Activated CD8-positive, alpha-beta memory T cell treated with anti-CD3 and anti-CD28 coated beads for 24 hours (primary cell): ENCODE results near the gene SIPA1L3.
"Not testable (repeated sequence)": the region's sequence is repeated elsewhere in the genome, so short reads cannot be mapped to it uniquely, and the experiment has no call there.

Experiments
- DNase-seq: peaks from one replicate; pipeline ENCODE4 v3.0.0-alpha.2; 2020

The SIPA1L3 gene

DNA sequence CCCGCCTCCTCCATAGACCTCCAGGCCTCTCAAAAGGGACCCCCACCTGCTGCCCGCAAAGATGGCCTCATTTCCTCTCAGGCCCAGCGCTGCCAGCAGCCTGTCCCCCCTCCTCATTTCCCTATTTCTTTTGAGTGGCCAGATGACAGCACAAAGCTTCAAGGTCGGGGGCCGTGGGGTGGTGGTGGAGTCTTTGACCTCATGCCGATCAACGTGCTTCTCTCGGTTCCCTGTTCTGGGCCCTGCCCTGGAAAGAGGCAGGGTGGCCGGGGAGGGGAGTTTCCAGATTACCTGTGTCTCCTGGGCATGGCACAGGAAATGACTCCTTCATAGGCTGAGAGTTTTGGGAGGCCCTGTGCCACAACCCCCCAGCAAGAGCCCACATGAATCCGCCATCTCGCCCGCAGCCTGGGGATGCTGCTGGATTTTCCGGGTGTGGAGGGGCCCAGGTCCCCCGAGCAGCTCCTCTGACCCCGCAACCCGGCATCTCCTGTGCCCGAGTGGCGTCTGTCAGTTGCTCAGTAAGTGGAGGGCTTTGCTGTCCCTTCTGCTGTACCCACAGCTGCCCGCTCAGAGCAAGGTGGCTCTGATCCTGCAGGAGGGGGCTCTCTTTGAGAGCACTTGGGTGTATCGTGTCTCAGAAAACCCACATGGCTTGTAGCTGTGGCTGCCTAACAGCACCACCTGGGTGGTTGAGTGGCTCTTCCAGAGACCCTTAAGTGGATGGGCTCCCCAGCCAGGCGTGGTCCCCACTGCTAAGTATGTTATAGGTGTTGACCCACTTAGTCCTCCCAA lies 139.4 kb downstream of the SIPA1L3 start:
- DNase-seq: no peak

DNA sequence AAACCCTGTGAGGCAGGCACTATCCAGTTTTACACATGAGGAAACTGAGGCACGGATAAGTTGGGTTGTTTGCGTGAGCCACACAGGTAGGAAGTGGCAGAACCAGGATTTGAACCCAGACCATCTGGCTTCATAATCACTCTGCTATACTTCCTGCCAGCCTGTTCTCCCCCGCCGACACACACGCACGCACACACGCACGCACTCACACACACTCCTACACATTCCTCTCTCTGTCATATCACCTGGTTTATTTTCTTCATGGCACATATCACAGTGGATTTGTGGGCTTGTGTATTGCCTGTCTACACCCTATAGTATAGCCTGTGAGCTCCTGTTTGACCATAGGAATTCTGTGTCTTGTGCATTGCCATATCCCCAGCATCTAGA lies 140.0 kb downstream of the SIPA1L3 start:
- no peak for DNase-seq

DNA sequence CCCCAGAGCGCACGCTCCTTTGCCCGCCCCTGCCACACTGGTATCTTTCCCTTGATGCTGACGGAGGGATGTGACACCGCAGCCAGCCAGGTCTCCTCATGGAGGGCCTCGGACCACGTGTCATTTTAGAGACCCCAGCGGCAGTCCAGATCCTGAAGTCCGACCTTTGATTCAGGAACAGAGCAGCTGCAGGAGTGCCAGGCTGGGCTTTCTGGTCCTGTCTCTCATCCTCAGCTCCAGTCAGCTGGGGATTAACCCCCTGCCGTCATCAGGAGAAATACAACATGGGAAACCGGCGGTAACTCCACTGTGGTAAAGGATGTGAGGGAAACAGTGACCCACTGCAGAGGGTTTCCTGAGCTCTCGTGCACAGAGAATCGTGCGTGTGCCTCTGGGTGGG lies 140.6 kb downstream of the SIPA1L3 start:
- DNase-seq: no peak

DNA sequence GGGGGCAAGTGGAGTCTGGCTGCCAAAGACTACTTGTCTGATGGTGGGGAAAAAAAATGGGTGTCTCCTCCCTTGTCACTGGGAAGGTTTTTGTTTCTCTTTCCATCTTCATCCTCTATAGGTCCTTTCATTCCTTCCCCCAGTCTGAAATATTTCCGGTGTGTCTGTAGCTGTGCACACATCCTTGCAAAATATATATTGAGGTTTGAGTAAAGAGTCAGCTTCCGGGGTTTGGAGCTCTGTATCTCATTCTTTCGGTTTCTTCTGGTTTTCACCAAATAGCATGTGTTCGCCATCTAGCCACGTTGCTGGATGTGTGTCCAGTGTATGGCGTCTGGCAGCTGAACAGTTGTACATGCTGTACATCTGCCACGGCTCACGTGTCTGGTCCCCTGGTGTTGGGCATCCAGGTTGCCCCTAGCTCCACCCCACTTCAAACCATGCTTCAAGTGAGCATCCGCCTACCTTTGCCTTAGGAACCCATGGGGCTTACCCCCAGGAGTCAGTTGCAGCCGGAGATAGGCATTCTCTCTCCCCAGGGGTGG lies 142.2 kb downstream of the SIPA1L3 start:
- DNase-seq: peak; percentile 88

DNA sequence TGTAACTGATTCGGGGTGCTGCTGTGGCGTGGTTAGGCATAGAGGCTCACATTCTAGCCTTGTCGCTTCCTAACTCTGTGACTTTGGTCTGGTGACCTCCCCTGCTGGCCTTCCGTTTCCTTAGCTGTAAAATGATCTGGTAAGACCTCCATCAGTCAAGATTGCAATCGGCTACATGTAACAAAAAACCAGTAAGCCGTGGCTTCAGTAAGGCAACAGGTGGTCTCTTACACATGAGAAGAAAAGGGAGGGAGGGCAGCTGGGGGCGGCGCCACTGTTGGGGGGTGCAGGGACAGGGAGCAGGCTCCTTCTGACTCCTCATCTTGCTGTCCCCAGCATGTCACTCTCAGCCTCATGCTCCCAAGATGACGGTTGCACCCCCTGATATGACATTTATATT lies 148.0 kb downstream of the SIPA1L3 start:
- DNase-seq: no peak

DNA sequence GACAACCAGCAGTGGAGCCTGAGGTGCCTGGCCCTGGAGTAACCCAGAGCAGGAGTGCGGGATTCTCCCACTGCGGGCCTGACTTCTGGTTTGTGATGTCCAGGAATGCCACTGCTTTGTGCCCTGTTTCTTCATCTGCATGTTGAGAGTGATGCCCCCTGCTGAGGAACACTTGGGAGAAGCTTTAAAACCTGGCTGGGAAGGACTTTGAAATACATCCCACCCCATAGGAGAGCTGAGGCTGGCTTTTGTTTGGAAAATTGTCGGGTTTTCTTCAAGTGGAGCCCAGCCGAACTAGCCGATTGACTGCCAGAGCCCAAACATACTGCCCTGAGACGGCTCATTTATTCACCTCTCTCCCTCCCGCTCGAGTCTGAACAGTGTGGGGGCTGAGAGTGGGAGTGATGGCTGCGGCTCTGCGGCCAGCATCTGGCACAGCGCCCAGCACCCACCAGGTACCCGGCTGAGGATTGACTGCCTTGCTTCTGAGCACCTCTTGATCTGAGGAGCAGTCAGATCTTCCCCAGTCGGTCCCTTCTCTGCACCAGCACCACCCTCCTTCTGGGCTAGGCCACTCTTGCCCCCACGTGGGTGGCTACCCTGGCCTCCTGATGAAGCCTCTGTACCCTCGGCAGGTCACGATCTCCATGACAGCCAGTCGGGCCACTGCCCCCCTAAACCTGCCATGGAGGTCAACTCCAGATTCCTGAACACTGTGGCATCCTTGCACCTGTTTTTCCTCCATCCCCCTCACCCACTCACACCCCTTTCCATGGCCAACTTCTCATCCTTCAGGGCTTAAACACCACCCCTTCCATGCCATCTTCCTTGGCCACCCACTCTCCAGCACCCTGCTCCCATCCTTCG lies 148.9 kb downstream of the SIPA1L3 start:
- no peak for DNase-seq

DNA sequence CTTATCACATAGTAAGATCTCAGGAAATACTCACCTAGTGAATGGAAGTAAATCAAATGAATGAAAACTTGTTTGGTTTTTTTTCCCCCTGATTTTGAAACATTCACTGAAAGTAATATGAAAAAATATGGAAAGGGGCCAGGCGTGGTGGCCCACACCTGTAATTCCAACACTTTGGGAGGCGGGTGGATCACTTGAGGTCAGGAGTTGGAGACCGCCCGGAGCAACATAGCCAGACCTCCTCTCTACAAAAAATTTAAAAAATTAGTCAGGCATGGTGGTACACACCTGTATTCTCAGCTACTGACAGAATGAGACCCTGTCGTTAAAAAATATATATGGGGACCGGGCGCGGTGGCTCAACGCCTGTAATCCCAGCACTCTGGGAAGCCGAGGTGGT lies 149.6 kb downstream of the SIPA1L3 start:
- DNase-seq: no peak

DNA sequence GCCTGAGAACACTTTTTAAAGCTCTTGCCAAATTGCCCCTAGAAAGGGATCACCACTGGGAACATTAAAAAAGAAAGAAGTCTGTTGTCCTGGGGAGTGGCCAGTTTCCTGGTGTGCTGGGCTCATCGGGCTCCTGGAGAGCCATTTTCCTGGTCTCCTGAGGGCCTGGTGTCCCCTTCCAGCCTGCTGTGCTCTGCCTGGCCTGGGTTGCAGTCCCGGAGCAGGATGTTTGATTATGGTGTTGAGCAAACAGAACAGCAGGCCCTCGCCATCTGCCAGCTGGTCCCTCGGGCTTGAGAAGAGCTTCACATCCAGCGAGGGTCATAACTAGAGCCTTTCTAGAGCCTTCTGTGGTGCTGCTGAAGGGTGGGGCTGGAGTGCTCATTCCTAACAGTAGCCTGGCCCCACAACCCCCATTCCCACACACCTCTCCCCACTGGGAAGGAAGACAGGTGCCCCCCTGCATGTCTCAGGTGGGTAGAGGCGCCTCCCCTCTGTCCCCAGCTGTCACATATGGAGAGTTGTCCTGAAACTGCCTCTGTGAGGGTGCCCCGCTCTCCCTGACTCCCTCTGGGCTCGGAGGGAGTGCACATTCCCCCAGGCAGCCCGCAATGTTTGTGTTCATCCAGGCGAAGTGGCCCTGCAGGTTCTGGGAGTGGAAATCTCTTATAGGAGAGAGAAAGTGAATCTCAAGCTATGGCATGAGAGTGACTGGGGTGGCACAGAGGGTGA lies 151.1 kb downstream of the SIPA1L3 start:
- no peak for DNase-seq

DNA sequence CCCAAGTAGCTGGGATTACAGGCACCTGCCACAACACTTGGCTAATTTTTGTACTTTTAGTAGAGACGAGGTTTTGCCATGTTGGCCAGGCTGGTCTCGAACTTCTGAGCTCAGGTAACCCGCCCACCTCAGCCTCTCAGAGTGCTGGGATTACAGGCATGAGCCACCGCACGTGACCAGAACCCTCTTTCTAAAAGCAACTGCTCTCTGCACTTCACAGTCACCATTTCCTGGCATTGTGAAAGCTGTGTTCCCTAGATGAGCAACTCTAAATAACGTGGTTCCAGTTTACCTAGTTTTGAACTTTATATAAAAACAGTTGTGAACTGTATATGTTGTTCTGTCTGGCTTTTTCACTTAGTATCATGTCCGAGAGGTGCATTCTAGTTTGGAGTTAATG lies 152.9 kb downstream of the SIPA1L3 start:
- no peak for DNase-seq

DNA sequence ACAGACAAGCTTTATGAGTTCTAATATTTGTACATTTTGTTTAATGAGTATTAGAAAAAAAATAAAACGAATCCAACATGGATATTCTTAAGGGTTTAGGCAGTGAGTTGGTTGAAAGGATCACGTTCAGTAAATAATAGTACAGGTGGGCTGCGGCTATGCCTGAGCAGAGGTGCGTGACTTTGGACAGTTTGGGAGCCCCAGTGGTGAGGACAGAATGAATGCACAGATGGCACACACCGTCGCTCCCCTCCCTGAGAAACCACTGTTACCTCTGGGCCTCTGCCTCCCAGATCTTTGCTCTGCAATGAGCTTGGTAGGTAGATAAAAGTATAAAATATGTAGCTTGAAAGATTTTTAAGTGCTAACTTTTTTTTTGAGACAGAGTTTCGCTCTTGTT lies 153.3 kb downstream of the SIPA1L3 start:
- no peak for DNase-seq

DNA sequence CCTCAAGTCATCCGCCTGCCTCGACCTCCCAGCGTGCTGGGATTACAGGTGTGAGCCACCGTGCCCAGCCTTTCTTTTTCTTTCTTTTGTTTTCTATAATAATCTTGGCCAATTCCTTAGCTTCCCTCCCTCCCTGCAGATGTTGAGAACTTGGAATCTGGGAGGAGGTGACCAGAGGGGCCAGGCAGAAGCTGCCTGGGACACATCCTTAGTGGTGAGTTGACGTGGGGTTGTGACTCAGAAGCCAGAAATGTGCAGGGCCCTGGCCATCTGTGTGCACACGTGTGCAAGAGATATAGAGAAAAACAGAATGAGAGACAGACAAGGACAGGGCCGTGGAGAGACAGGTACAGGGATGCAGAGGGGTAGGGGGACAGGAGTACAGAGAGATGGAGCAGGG lies 154.3 kb downstream of the SIPA1L3 start:
- DNase-seq: no peak

DNA sequence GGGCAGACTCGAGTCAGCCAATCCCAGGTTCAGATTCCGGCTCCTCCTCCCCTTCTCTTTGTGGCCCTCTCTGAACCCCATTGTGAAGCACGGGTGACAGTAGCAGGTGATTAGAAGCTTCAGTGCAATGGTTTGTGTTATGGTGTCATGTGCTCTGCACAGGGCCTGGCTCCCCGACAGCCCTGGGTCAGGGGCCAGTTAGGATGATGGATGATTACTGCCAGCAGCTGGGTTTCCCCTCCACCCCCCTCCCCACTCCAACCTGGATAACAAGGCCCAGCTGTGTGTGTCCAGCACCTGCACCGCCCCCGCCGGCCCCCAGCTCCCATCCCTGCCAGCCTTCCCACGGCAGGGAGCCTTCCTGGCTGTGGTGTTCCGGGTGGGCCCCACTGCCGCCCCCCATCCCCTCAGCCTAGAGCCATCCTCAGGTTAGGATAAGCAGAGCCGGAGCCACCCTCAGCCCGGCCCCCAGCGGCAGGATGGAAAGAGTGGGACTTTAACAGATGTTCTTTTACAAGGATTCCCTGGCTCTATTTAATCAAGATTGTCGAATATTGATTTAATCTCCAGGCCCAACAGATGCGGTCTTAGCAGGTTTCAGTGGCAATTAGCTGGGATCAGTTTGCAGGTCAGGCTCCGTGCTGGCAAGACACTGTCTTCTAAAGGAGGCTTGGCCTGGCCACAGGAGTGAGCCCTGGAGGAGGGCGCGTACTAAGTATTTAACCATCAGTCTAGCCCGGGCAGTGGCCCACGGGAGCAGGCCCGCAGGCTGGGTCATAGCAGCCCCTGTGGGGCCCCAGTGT lies 156.2 kb downstream of the SIPA1L3 start:
- no peak for DNase-seq

DNA sequence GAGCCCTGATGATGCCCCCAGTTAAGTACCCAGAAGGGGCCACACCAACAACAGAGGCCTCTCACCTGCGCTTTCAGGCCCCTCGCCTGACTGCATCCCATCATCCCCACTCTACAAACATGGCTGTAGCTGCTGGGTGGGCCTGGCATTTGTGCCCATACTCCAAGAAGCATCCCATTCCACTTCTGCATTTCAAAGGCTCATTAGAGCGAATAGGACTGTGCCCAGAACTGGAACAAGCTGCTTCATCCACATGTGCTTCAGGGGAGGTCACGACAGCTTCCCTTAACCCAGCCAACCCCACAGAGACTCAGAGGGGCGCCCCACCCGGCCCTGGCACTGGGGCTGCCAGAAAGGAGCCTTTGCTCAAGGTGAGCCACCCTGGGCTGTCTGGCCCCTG lies 156.9 kb downstream of the SIPA1L3 start:
- DNase-seq: no peak

DNA sequence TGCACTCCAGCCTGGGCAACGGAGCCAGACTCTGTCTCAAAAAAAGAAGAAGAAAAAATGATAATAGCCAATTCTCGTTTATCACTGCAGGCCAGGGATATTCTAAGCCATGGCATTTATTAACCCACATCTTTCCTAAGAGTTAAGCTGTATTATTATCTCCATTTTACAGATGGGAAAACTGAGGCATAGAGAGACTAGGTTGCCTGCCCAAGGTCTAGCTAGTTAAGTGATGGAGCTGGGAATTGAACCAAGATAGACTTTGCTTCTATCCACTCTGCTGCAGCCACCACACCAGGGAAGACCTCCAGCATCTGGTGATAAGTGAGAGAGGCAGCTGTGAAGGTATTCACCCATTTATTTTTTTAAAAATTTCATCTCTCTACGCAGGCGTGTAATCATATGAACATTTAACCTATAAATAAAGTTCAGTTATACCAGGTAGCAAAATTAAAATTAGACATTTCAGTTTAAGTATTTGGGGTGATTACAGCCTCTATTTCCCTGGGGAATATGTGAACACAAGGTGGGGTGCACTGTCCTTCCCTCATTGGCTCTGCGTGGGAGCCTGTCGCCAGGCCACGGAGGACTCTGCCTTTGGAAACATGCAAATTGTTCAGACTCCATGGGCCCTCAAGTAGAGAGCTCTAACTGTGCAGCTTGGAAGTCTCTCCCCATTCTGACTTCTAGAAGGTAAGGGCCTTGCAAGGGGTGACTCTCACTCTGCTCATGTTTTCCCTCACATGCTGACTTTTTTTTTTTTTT lies 157.8 kb downstream of the SIPA1L3 start:
- no peak for DNase-seq

DNA sequence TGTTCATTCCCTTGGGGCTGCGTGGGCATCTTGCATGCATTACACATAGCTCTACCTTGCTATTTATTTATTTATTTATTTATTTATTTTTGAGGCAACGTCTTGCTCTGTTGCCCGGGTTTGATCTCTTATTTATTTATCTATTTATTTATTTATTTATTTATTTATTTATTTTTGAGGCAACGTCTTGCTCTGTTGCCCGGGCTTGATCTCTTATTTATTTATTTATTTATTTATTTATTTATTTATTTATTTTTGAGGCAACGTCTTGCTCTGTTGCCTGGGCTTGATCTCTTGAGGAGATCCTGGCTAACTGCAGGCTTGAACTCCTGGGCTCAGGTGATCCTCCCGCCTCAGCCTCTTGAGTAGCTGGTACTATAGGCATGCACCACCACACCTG lies 158.8 kb downstream of the SIPA1L3 start:
- not testable (repeated sequence) for DNase-seq

DNA sequence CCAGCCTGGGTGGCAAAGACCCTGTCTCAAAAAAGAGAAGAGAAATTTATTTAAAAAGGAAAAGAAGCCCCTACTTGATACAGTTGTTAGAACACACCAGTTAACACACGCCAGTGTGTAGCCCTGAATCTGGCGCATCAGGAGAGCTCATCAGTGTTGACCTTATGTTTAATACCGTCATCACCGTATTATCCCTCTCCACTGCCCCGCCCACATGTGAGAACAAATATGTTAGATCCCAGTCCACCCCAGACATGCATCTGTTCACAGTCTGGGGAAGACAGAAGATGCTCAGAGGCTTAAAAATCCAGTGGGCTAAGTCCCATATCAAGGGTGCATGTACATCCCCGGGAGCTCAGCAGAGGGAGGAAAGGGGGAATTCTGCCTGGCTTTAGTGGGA lies 161.8 kb downstream of the SIPA1L3 start:
- DNase-seq: no peak

DNA sequence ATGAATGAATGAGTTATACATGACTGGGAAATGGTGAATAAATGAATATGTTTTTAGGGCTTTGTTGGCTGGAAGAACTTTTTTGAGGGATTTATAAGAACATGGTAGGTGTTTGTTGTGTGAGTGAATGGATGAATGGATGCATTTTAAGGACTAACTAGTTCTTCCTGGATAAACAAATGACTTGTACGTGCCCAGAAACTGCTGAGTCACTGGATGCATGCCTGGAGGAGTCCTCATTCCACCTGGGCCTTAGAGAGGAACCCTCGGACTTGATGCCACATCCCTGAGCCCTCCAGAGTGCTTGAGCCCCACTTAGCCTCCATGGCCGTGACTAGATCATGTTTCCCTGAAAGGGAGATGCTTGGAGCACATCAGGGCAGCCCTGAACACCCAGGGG lies 163.6 kb downstream of the SIPA1L3 start:
- no peak for DNase-seq

DNA sequence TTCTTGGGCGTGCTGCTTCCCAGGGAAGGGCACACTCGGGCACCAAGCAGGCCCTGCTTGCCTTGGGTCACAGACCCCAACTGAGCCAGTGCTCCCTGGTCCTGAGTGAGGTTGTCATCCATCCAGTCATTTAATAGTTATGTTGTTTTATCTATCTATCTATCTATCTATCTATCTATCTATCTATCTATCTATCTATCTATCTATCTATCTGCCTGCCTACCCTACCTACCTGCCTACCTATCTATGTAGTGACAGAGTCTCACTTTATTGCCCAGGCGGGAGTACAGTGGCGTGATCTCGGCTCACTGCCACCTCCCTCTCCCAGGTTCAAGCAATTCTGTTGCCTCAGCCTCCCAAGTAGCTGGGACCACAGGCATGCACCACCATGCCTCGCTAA lies 164.0 kb downstream of the SIPA1L3 start:
- DNase-seq: not testable (repeated sequence)

DNA sequence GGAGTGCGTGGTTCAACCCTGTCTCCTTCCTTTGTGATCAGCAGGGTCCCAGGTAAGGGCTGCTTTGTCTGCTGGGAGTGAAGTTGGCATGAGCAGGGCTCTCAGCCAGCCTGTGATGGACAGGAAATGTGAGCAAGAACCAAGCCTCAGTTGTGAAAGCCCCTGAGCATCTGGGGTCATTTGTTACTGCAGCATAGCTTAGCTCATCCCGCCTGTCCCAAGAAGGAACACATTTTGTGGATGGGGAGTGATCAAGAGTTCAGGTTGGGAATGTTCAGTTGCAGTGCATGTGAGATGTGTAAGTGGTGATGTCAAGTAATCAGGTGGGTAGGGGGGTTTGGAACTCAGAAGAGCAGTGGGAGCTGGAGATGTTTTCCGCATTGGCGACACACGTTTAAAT lies 164.6 kb downstream of the SIPA1L3 start:
- no peak for DNase-seq

DNA sequence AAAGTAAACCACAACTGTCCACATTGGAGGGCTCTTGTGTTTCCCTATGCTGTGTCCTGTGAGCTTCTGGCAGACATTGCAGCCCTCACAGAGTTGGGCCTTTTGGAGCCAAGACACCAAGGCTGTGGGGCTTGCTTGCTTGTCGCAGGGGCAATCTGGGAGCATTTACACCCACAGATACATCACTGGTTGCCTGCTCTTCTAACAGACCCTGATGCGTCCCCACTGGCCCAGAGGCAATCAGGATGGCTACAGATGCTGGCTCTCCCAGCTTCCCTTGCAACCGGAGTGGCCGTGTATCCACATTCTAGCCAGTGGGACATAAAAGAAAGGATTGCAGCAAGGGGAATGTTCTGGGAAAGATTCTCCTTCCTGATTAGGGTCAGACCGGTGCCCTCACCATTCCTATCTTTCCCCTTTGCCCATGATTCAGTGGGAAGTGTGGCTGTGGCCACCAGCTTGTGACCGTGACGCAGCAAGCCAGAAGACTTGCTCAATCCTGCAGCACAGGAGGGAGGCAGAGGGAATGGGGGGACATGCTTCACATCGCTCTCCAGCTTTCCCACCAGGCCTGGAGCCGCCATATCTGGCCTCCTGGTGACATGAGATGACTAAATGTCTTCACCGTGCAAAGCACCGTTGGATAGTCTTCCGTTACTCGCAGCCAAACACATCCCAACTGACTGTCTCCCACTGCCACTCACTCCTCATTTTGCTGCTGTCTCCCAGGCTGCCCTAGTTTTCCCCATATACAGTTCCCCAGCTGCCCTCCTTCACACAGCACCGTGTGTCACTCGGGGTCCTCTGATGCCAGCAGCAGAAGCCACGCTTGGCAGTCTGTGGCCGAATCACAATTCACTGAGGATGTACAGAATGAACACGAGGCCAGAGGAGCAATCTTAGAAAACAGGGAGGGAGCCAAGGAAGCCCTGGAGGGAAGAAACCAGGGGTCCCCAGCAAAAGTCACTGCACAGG lies 166.1 kb downstream of the SIPA1L3 start:
- DNase-seq: no peak
